IPS DF 6.9 (cell line): ENCODE measurements around the gene GHRL.
"Not testable (repeated sequence)": the region's sequence is repeated elsewhere in the genome, so short reads cannot be mapped to it uniquely, and the experiment has no call there.

ENCODE experiments used
- DNase-seq: peaks from one replicate; pipeline ENCODE4 v3.0.0-alpha.2; 2013; ENCODE audit warnings: low read depth, low spot score
- H3K27ac ChIP-seq: one replicate; pipeline ENCODE4 v1.5.1; 2013; ENCODE audit warnings: low read length, control low read depth
- H3K27me3 ChIP-seq: 2 replicates; pipeline ENCODE4 v1.6.1; 2013; ENCODE audit warnings: mild to moderate bottlenecking, low read length; ENCODE audit not compliant: control insufficient read depth, insufficient read depth
- H3K36me3 ChIP-seq: 2 replicates; pipeline ENCODE4 v1.6.1; 2013; ENCODE audit warnings: low read length; ENCODE audit not compliant: control insufficient read depth, insufficient read depth
- H3K4me1 ChIP-seq: 2 replicates; pipeline ENCODE4 v1.6.1; 2013; ENCODE audit warnings: low read length; ENCODE audit not compliant: control insufficient read depth, insufficient read depth
- H3K4me3 ChIP-seq: 2 replicates; pipeline ENCODE4 v1.5.1; 2013; ENCODE audit warnings: mild to moderate bottlenecking, low read length
- H3K9me3 ChIP-seq: 2 replicates; pipeline ENCODE4 v1.6.1; 2013; ENCODE audit warnings: low read length, inconsistent platforms; ENCODE audit not compliant: control insufficient read depth, insufficient read depth
- WGBS: extraction: QIAGEN DNeasy Blood & Tissue Kit; methylation state at CpG from one replicate; pipeline ENCODE4 v1.1.7; 2013; ENCODE audit warnings: mixed read lengths, missing lambda C conversion rate; ENCODE audit not compliant: insufficient read length, insufficient coverage; 5-methylcytosine and 5-hydroxymethylcytosine counted together

GHRL gene

GRCh38 chr3:10300087-10300486 is 7.3 kb upstream of the GHRL start:
- no CpG with 5 or more reads among the region's 9 CpGs for WGBS

GRCh38 chr3:10299679-10300078 is 6.9 kb upstream of the GHRL start:
- Histone ChIP-seq H3K27me3 (no peaks in the 10 kb centered on the region), H3K27ac (no peak overlapping the region), H3K4me1 (no peaks in the 10 kb centered on the region), H3K36me3 (peaks cover 15% of the 10 kb centered on the region; the same call in 1 of the 2 replicates), H3K4me3 (no peak overlapping the region), H3K9me3 (no peaks in the 10 kb centered on the region)
- no peak for DNase-seq
- WGBS: no CpG with 5 or more reads among the region's 6 CpGs

More at GRCh38 chr3:10300087-10300486, 7.3 kb upstream of the GHRL start:
- Histone ChIP-seq H3K27me3 (no peaks in the 10 kb centered on the region), H3K36me3 (peaks cover 18% of the 10 kb centered on the region; the same call in 1 of the 2 replicates), H3K4me3 (no peak overlapping the region), H3K27ac (no peak overlapping the region), H3K9me3 (no peaks in the 10 kb centered on the region), H3K4me1 (no peaks in the 10 kb centered on the region)
- no peak for DNase-seq

GRCh38 chr3:10299175-10299574 is 6.4 kb upstream of the GHRL start:
- Histone ChIP-seq H3K4me1 (no peaks in the 10 kb centered on the region), H3K36me3 (peaks cover 12% of the 10 kb centered on the region; the same call in 1 of the 2 replicates), H3K27ac (no peak overlapping the region), H3K27me3 (no peaks in the 10 kb centered on the region), H3K9me3 (no peaks in the 10 kb centered on the region), H3K4me3 (no peak overlapping the region)
- no CpG with 5 or more reads among the region's 2 CpGs for WGBS
- no peak for DNase-seq

GRCh38 chr3:10298064-10298463 is 5.3 kb upstream of the GHRL start:
- not testable (repeated sequence) for DNase-seq, H3K4me3 ChIP-seq, H3K36me3 ChIP-seq, H3K27me3 ChIP-seq, H3K9me3 ChIP-seq, H3K4me1 ChIP-seq, H3K27ac ChIP-seq
- no CpG with 5 or more reads among the region's 1 CpG for WGBS

- no peaks in the 10 kb centered on the region for H3K4me1 ChIP-seq
- H3K27ac ChIP-seq: no peak overlapping the region
- no peak overlapping the region for H3K4me3 ChIP-seq
- H3K9me3 ChIP-seq: no peaks in the 10 kb centered on the region
- WGBS: no CpG with 5 or more reads among the region's 12 CpGs
- H3K27me3 ChIP-seq: no peaks in the 10 kb centered on the region
- H3K36me3 ChIP-seq: no peaks in the 10 kb centered on the region
- DNase-seq: no peak
These were observed 1.4 kb upstream of the GHRL start for GRCh38 chr3:10294030-10294586.

GRCh38 chr3:10291641-10292040 is 1.1 kb downstream of the GHRL start:
- no peaks in the 10 kb centered on the region for H3K9me3 ChIP-seq
- H3K27ac ChIP-seq: no peak overlapping the region
- no peaks in the 10 kb centered on the region for H3K27me3 ChIP-seq
- no peak for DNase-seq
- no peak overlapping the region for H3K4me3 ChIP-seq
- H3K4me1 ChIP-seq: no peaks in the 10 kb centered on the region
- no peaks in the 10 kb centered on the region for H3K36me3 ChIP-seq
- WGBS: no CpG with 5 or more reads among the region's 6 CpGs

GRCh38 chr3:10290481-10291176 is 2.1 kb downstream of the GHRL start:
- Histone ChIP-seq H3K36me3 (no peaks in the 10 kb centered on the region), H3K27ac (no peak overlapping the region), H3K4me1 (no peaks in the 10 kb centered on the region), H3K4me3 (no peak overlapping the region), H3K9me3 (no peaks in the 10 kb centered on the region), H3K27me3 (no peaks in the 10 kb centered on the region)
- no peak for DNase-seq
- WGBS: no CpG with 5 or more reads among the region's 18 CpGs

GRCh38 chr3:10289787-10290355 is 2.9 kb downstream of the GHRL start:
- no peak overlapping the region for H3K27ac ChIP-seq
- no peaks in the 10 kb centered on the region for H3K27me3 ChIP-seq
- no peaks in the 10 kb centered on the region for H3K4me1 ChIP-seq
- H3K4me3 ChIP-seq: no peak overlapping the region
- H3K9me3 ChIP-seq: no peaks in the 10 kb centered on the region
- H3K36me3 ChIP-seq: no peaks in the 10 kb centered on the region
- WGBS: no CpG with 5 or more reads among the region's 9 CpGs
- no peak for DNase-seq

- no peaks in the 10 kb centered on the region for H3K4me1 ChIP-seq
- H3K27me3 ChIP-seq: no peaks in the 10 kb centered on the region
- H3K4me3 ChIP-seq: no peak overlapping the region
- H3K36me3 ChIP-seq: no peaks in the 10 kb centered on the region
- no peak overlapping the region for H3K27ac ChIP-seq
- H3K9me3 ChIP-seq: no peaks in the 10 kb centered on the region
- WGBS: no CpG with 5 or more reads among the region's 9 CpGs
- no peak for DNase-seq
These were observed 3.7 kb downstream of the GHRL start for GRCh38 chr3:10289077-10289476.

- no peaks in the 10 kb centered on the region for H3K36me3 ChIP-seq
- H3K4me1 ChIP-seq: no peaks in the 10 kb centered on the region
- no peak overlapping the region for H3K27ac ChIP-seq
- no CpG with 5 or more reads among the region's 11 CpGs for WGBS
- no peak for DNase-seq
- no peaks in the 10 kb centered on the region for H3K9me3 ChIP-seq
- no peaks in the 10 kb centered on the region for H3K27me3 ChIP-seq
- no peak overlapping the region for H3K4me3 ChIP-seq
These were observed 4.2 kb downstream of the GHRL start for GRCh38 chr3:10288575-10288960.
